RWPE1 (cell line): Measurements from ENCODE around the gene PEAK1.

Experiments
- CTCF ChIA-PET: fragments of 350-600 bp; sonication (Branson Sonifier 250); formaldehyde crosslinking; extraction: SDS; loops from one replicate; lab custom pipeline; 2021; lab: Yijun Ruan, JAX
- POLR2A ChIA-PET: fragments of 400-600 bp; formaldehyde crosslinking; extraction: SDS; loops from one replicate; lab custom pipeline; 2020; ENCODE audit warnings: antibody characterized with exemption; ENCODE audit not compliant: low non-redundant PET; lab: Yijun Ruan, JAX
- DNase-seq: peaks from one replicate; pipeline ENCODE4 v3.0.0; 2012; ENCODE audit warnings: low spot score
- H3K27ac ChIP-seq: fragments of 450-650 bp; 2 replicates; pipeline ENCODE4 v1.5.1; 2017
- TF ChIP-seq, protein P1 (sequence below): fragments of 450-650 bp; conservative IDR thresholded peaks from 2 replicates; pipeline ENCODE4 v1.5.1; 2017; ENCODE audit warnings: low read depth, mild to moderate bottlenecking

PEAK1 gene

DNA sequence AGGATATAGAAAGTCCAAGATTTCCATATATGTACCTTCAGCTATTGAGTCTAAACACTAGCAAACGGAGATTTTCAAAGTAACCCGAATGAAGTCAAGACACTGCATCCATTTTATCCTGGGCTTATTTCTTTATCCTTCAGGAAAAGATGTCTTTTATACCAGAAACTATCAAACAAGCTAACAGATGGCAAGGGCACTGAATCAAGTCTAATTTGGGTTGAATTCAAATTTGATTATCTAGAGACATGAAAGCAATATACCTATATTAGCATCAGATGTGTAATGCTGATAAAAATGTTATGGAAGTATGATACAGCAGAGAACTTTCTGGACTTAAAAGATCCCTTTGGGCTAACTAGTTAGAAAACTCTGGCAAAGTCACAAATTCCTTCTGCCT lies 210.7 kb downstream of the PEAK1 start:
- CTCF ChIA-PET: interaction anchor here (0.7 kb wide), 1 partner anchor 589 kb away, joined by 3 read pairs; no protein-coding TSS in a partner anchor
- POLR2A ChIA-PET: no interaction called here
- no peak overlapping the region for H3K27ac ChIP-seq
- TF ChIP-seq, protein P1, sequence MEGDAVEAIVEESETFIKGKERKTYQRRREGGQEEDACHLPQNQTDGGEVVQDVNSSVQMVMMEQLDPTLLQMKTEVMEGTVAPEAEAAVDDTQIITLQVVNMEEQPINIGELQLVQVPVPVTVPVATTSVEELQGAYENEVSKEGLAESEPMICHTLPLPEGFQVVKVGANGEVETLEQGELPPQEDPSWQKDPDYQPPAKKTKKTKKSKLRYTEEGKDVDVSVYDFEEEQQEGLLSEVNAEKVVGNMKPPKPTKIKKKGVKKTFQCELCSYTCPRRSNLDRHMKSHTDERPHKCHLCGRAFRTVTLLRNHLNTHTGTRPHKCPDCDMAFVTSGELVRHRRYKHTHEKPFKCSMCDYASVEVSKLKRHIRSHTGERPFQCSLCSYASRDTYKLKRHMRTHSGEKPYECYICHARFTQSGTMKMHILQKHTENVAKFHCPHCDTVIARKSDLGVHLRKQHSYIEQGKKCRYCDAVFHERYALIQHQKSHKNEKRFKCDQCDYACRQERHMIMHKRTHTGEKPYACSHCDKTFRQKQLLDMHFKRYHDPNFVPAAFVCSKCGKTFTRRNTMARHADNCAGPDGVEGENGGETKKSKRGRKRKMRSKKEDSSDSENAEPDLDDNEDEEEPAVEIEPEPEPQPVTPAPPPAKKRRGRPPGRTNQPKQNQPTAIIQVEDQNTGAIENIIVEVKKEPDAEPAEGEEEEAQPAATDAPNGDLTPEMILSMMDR: no peak
- no peak for DNase-seq

DNA sequence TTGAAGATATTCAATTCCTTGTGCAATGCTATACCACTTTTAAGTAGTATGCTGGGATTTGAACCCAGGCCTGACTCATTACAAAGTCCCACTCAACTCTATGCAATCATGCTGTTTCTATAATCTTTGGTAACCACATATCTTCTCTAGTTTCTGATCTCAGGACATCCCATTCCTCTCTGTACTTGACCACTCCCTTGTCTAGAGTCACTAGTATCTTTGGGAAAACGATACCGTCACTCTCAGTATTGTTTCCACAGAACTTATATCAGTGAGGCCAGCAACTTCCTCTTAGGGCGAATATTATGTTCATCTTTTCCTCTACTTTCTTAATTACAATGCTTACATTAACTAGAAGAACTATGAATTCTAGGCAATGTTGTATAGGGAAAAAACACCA lies 211.7 kb downstream of the PEAK1 start:
- CTCF ChIA-PET: no interaction called here
- TF ChIP-seq, protein P1: no peak
- no peak for DNase-seq

DNA sequence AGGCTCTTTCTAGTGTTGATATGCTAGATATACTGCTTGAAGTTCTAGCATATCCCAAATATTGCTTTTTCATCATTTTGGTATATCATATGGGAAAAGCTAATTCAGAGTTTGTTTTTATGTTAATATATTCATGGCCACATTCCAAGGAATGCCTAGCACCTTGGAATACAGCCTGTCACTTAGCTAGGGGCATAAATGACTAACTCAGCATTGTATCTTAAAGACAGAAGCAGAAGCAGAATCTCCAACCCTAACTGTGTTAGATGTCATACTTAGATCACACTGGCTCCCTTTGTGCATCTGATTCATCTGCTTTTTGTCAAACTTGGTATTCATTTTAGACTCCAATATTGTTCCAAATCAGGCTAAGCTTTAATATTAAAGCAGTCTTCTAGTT lies 218.2 kb downstream of the PEAK1 start:
- CTCF ChIA-PET: interaction anchor here (0.6 kb wide), 1 partner anchor 640 kb away, joined by 4 read pairs; no protein-coding TSS in a partner anchor
- POLR2A ChIA-PET: no interaction called here
- no peak for DNase-seq
- TF ChIP-seq, protein P1: no peak
- no peak overlapping the region for H3K27ac ChIP-seq

More for the DNA sequence above, 211.7 kb downstream of the PEAK1 start:
- POLR2A ChIA-PET: no interaction called here
- H3K27ac ChIP-seq: no peak overlapping the region

DNA sequence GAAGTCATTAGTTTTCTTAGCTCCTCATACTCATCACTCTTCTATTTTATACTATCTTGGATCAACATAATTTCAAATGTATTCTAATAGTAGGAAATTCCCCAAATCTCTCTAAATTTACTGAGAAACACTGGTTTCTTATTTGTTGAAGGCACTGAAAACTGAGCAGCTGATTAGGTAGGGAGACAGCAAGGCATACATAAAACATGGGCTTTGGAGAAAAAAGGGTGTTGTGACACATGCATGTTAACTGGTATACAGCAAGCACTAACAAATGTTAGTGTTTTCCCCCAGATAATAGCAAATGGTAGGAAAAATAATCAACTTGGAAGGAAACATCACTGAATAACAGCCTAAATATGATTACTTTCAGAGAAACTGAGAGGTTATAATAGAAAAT lies 223.5 kb downstream of the PEAK1 start:
- POLR2A ChIA-PET: no interaction called here
- TF ChIP-seq, protein P1: no peak
- no peak for DNase-seq
- no peak overlapping the region for H3K27ac ChIP-seq
- CTCF ChIA-PET: no interaction called here

DNA sequence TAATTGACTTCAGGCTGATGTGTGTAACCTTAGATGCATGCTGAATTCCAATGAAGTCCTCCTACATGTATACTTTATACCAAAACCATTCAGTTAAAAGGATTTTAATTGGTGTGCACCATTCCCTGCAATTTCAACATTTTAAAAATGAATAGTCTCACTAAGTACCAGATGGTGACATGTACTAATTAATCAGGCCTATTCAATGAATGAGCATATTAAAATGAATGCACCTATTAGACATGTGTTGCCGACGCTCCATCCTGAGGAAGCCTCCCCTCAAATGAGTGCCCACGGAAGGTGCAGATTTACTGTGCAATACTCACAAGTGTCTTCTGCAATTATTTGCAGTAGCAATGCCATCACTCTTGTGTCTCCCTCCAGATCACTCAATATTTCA lies 224.3 kb downstream of the PEAK1 start:
- CTCF ChIA-PET: no interaction called here
- POLR2A ChIA-PET: no interaction called here
- DNase-seq: no peak
- H3K27ac ChIP-seq: no peak overlapping the region
- TF ChIP-seq, protein P1: no peak

DNA sequence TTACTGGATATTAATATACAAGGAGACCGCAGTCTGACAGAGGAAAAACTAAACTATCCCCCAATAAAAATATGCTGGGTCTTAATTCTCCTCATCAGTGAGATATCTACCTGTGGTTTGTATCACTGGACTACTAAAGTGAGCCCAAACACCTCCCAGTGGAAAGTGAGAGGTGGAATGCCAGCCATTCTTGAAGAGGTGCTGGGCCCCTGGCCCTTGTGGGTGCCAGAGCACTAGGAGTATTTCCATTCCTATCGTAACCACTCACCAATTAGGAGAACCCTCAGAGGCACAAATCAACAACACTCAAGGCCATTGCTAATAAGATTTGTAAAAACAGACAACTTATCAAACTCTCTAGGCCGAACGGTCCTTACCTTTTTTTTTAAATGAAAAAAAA lies 227.5 kb downstream of the PEAK1 start:
- no peak for DNase-seq
- CTCF ChIA-PET: no interaction called here
- TF ChIP-seq, protein P1: no peak
- POLR2A ChIA-PET: no interaction called here
- H3K27ac ChIP-seq: no peak overlapping the region
